Suppressor macrophage (primary cell): ENCODE measurements around the gene SCIMP.
"Not testable (repeated sequence)": the region's sequence is repeated elsewhere in the genome, so short reads cannot be mapped to it uniquely, and the experiment has no call there.

Source experiments
- DNase-seq, 4 experiments: peaks; one replicate each; pipeline ENCODE4 v3.0.0-alpha.2; 2020 to 2022

Gene SCIMP

DNA sequence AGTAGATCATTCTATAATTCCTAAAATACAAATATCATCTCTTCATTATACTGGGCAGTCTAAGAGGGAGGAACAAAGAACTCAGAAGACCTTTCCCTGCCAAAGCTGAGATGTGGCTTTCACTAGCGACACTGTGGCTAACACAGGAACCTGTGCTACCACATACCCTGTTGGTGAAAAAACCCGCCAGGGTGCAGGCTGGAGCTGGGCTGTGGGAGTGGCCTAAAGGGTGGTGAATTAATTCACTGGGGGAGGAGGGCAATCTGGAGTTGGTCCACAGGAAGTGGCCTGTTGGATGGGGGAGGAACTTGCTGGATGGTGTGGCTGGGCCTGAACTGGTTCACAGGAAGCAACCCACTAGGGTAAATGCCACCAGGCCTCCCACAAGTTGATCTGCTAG is 50.4 kb downstream of the SCIMP start:
- DNase-seq: no peak

- no peak for DNase-seq
These were observed 51.3 kb downstream of the SCIMP start for GRCh38 chr17:5183410-5183793.

GRCh38 chr17:5182597-5183409 is 51.9 kb downstream of the SCIMP start:
- DNase-seq: no peak

DNA sequence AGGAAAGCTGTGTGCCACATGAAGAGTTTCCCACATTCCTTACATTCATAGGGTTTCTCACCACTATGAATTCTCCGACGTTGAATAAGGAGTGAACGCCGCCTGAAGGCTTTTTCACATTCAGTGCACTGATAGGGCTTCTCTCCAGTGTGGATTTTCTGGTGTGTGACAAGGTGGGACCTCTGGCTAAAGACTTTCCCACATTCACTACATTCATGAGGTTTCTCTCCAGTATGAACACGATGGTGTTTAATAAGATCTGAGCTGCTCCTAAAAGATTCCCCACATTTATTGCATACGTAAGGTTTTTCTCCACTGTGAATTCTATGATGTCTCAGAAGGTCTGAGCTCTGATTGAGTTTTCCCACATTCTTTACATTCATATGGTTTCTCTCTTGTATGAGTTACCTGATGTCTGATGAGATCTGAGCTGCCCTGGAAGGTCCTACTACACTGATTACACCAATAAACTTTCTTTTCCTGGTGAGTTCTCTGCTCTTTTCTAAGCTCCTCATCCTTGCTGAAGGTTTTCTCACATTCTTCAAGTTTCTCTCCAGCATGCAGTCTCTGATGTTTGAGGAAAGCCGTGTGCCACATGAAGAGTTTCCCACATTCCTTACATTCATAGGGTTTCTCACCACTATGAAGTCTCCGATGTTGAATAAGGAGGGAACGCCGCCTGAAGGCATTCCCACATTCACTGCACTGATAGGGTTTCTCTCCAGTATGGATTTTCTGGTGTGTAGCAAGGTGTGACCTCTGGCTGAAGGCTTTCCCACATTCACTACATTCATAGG is 53.0 kb downstream of the SCIMP start:
- no peak for DNase-seq

- DNase-seq: no peak
These were observed 55.7 kb downstream of the SCIMP start for GRCh38 chr17:5179003-5179402.

GRCh38 chr17:5175027-5175426 is 59.6 kb downstream of the SCIMP start:
- not testable (repeated sequence) for DNase-seq

- peak; percentile 65 to 83 (median 74) for DNase-seq
These were observed 68.7 kb downstream of the SCIMP start for GRCh38 chr17:5165791-5166564.

DNA sequence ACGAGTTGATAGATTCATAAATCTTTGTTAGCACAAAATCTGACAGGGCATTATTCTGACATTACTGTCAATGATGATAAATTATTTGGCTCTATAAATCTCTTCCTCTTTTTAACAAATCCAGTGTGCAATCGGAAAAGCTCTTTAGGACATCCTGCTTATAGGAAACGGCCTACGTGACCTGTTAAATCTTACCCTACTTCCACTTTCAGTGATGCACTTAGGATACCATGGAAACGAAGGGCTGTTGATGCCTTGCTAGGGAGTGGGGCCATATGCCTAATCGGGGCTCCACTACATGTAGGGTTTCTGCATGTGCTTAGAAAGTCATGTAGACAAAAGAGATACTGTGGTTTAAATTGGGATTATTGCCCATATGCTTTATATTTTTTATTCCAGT is 70.2 kb downstream of the SCIMP start:
- peak; percentile 19 to 73 (median 46) for DNase-seq

GRCh38 chr17:5161793-5162192 is 72.9 kb downstream of the SCIMP start:
- not testable (repeated sequence) for DNase-seq

- DNase-seq: not testable (repeated sequence)
These were observed 74.0 kb downstream of the SCIMP start for GRCh38 chr17:5160702-5161101.
